Cardiac muscle cell (in vitro differentiated cells and primary cell): ENCODE data around the gene TOX2. TPM values are rescaled to one million over a fixed set of nuclear protein-coding genes. Genes with fewer than 3 reads are reported as not detected.

Experiments
- DNase-seq, 2 donors: peaks; one replicate each; pipeline versions ENCODE4 v3.0.0 to v3.0.0-alpha.2; 2010 to 2017; ENCODE audit warnings: low read depth in 1 of 2, low spot score in 1 of 2
- H3K27ac ChIP-seq: fragments of 200-600 bp; sonication (generic); 2 replicates; pipeline ENCODE4 v1.5.1; 2016
- H3K27me3 ChIP-seq: fragments of 200-600 bp; sonication (generic); 2 replicates; pipeline ENCODE4 v1.6.0; 2016; ENCODE audit warnings: control low read depth
- H3K36me3 ChIP-seq: fragments of 200-600 bp; sonication (generic); 2 replicates; pipeline ENCODE4 v1.5.1; 2016; ENCODE audit warnings: control low read depth
- H3K4me1 ChIP-seq: fragments of 200-600 bp; sonication (generic); 2 replicates; pipeline ENCODE4 v1.8.1; 2017; ENCODE audit warnings: low read depth, mild to moderate bottlenecking, mixed run types
- H3K4me3 ChIP-seq: fragments of 200-600 bp; sonication (generic); 2 replicates; pipeline ENCODE4 v1.5.1; 2016; ENCODE audit warnings: mild to moderate bottlenecking
- H3K9me3 ChIP-seq: fragments of 200-600 bp; sonication (generic); 2 replicates; pipeline ENCODE4 v1.5.1; 2017; ENCODE audit warnings: low read depth, mild to moderate bottlenecking, control low read depth
- polyA plus RNA-seq: library from polyadenylated mRNA; unstranded; fragments of >200 nt; fragmentation: Nextera tagmentation; extraction: Ambion mirVana; gene quantifications from 2 replicates; pipeline ENCODE4 v1.2.1, GENCODE V29; 2016
- total RNA-seq: library from RNA; depleted of rRNA; stranded (reverse); fragments of >200 nt; gene quantifications from 2 replicates; pipeline ENCODE4 v1.2.3, GENCODE V29; 2016
- TF ChIP-seq, protein P1 (sequence below): IDR thresholded peaks from 2 replicates; pipeline ENCODE4 v1.5.1; 2012; ENCODE audit warnings: low read depth, mild to moderate bottlenecking, low read length

TOX2 gene
- total and polyA plus RNA-seq, 2 experiments from 2014 or later: 0.09 to 0.32 TPM

DNA sequence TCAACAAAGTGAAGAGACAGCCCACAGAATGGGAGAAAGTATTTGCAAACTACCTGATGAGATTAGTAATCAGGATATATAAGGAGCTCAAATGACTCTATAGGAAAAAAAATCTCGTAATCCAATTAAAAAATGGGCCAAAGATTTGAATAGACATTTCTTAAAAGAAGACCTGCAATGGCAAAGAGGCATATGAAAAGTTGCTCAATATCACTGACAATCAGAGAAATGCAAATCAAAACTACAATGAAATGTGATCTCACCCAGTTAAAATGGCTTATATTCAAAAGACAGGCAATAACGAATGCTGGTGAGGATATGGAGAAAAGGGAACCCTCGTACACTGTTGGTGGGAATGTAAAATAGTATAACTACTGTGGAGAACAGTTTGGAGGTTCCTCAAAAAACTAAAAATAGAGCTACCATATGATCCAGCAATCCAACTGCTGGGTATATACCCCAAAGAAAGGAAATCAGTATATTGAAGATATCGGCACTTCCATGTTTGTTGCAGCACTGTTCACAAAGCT, 65.0 kb downstream of the TOX2 start:
- H3K4me3 ChIP-seq: no peak overlapping the region
- peaks cover 9% of the 10 kb centered on the region for H3K4me1 ChIP-seq
- no peaks in the 10 kb centered on the region for H3K36me3 ChIP-seq
- no peaks in the 10 kb centered on the region for H3K9me3 ChIP-seq
- no peak overlapping the region for H3K27ac ChIP-seq
- TF ChIP-seq, protein P1, sequence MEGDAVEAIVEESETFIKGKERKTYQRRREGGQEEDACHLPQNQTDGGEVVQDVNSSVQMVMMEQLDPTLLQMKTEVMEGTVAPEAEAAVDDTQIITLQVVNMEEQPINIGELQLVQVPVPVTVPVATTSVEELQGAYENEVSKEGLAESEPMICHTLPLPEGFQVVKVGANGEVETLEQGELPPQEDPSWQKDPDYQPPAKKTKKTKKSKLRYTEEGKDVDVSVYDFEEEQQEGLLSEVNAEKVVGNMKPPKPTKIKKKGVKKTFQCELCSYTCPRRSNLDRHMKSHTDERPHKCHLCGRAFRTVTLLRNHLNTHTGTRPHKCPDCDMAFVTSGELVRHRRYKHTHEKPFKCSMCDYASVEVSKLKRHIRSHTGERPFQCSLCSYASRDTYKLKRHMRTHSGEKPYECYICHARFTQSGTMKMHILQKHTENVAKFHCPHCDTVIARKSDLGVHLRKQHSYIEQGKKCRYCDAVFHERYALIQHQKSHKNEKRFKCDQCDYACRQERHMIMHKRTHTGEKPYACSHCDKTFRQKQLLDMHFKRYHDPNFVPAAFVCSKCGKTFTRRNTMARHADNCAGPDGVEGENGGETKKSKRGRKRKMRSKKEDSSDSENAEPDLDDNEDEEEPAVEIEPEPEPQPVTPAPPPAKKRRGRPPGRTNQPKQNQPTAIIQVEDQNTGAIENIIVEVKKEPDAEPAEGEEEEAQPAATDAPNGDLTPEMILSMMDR: no peak
- no peaks in the 10 kb centered on the region for H3K27me3 ChIP-seq
- DNase-seq: no peak

DNA sequence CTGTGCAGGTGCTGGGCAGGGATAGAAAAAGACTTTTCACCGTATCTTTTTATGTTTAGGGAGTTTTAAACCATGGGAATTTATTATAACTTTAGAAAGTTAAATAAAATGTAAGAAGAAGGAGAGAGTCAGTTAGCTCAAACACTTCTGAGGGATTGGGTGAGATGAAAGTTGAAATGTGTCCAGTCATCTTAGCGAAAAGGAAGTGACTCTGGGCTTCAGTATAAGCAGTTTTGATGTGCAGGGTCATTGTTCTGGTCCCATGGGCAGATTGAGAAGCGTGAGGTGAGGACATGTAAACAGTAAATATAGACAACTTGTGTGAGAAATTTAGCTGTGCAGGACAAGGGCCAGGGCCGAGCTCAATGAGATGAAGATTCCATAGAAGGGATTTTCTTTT, 66.9 kb downstream of the TOX2 start:
- H3K36me3 ChIP-seq: no peaks in the 10 kb centered on the region
- H3K9me3 ChIP-seq: no peaks in the 10 kb centered on the region
- peaks cover 9% of the 10 kb centered on the region for H3K4me1 ChIP-seq
- TF ChIP-seq, protein P1: no peak
- H3K27ac ChIP-seq: no peak overlapping the region
- no peak overlapping the region for H3K4me3 ChIP-seq
- DNase-seq: no peak
- H3K27me3 ChIP-seq: no peaks in the 10 kb centered on the region

DNA sequence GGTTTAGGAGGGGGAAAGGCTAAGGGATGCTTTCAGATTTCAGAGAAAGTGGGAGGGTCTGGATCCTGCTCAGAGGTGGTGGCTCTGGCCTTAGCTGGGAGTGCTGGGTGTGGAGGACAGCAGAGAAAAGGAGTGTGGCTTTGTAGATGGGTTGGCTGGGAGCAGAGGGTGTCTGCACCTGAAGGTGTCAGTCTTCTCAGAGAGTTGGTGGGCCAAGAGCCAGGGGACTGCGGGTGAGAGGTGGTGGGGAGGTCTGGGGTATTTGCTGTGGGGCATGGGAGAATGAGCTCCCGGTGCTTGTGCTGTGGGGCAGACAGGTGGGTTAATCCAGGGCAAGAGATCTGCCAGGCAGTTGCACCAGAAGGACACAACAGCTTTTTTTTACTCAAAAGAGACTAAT, 67.4 kb downstream of the TOX2 start:
- Histone ChIP-seq H3K9me3 (no peaks in the 10 kb centered on the region), H3K27ac (no peak overlapping the region), H3K4me3 (no peak overlapping the region), H3K4me1 (peaks cover 9% of the 10 kb centered on the region), H3K36me3 (no peaks in the 10 kb centered on the region), H3K27me3 (no peaks in the 10 kb centered on the region)
- no peak for DNase-seq
- TF ChIP-seq, protein P1: no peak

DNA sequence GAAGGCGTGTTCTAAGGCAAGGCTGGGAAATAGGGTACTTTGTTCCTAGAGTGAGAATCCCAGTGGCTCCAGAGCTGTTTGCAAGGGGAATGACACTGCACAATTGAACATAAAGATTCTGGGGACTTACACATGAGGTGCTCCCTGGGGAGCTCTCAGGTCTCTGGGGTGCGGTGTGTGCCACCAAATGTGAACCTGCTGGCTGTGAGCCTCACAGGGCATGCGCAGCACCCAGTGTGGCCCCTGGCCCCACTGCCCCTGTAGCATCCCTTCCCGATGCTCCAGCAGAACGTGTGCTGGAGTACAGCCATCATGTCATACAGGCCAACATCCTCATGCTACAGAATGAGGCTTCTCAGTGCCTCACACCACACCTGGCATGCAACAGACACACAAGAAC, 68.2 kb downstream of the TOX2 start:
- Histone ChIP-seq H3K27ac (no peak overlapping the region), H3K36me3 (no peaks in the 10 kb centered on the region), H3K9me3 (no peaks in the 10 kb centered on the region), H3K4me3 (no peak overlapping the region), H3K4me1 (peaks cover 6% of the 10 kb centered on the region), H3K27me3 (no peaks in the 10 kb centered on the region)
- TF ChIP-seq, protein P1: no peak
- no peak for DNase-seq

DNA sequence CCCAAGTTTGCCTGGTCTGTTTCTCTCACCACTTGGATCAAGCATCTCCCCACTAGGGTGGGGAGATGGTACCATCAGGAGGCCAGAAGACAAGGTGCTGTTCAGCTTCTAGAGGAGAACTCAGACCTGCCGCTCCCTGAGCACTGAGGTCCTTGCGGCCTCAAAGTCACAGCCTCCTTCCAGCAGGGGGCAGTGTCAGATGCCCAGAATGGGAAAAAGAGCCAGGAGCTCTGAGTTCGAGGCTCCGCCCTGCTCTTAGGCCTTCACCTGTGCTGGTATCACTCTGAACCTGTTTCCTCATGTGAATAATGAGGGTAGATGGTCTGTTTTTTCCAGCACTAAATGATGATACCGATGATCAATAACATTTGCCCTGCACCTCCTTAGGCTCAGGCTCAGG, 68.7 kb downstream of the TOX2 start:
- Histone ChIP-seq H3K27me3 (no peaks in the 10 kb centered on the region), H3K4me3 (no peak overlapping the region), H3K36me3 (no peaks in the 10 kb centered on the region), H3K27ac (no peak overlapping the region), H3K4me1 (peaks cover 2% of the 10 kb centered on the region), H3K9me3 (no peaks in the 10 kb centered on the region)
- TF ChIP-seq, protein P1: peak; percentile 40
- DNase-seq: no peak

DNA sequence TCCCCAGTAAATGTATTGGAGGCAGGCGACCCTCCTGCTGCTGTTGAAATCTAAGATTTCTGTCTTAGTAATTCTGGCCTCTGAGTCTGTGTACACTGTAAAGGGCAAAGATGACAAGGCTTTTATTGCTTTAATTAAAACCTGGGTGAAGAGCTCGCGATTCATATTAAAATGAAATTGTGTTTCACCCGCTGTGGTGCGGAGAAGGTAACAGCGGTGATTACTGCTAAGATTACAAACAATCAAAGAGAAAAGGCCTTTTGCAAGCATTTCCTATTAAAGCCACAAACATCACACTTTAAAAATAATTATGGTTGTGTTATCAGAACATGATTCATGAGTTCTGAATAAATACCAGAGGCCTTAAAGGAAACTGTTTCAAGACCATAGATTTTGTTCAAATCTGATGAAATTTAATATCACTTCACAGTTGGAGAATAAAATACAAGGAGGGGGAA, 69.3 kb downstream of the TOX2 start:
- Histone ChIP-seq H3K27ac (no peak overlapping the region), H3K4me3 (no peak overlapping the region), H3K9me3 (no peaks in the 10 kb centered on the region), H3K36me3 (no peaks in the 10 kb centered on the region), H3K4me1 (no peaks in the 10 kb centered on the region), H3K27me3 (no peaks in the 10 kb centered on the region)
- peak in 1 of 2 donors; percentile 34 for DNase-seq
- TF ChIP-seq, protein P1: no peak
